Gastroesophageal sphincter (tissue), 4 donors: Measurements from ENCODE around the gene SCFD2. TPM values are rescaled to one million over a fixed set of nuclear protein-coding genes. Genes with fewer than 3 reads are reported as not detected.
"Not testable (repeated sequence)": the region's sequence is repeated elsewhere in the genome, so short reads cannot be mapped to it uniquely, and the experiment has no call there.

Experiments
- ATAC-seq: fragments of 150-250 bp; one replicate; pipeline ENCODE4 v1.9.1; 2016; ENCODE audit warnings: mild to moderate bottlenecking, moderate library complexity
- H3K27ac ChIP-seq, 4 donors: fragments of 200-600 bp; sonication (generic) in 3 of 4; 1 replicate in 3 of 4; 2 replicates in 1 of 4; pipeline ENCODE4 v1.5.1; 2016 to 2019
- H3K27me3 ChIP-seq: fragments of 200-600 bp; sonication (generic); one replicate; pipeline ENCODE4 v1.5.1; 2019
- H3K36me3 ChIP-seq, 2 donors: fragments of 200-600 bp; sonication (generic); one replicate each; pipeline ENCODE4 v1.5.1; 2019; ENCODE audit warnings: control low read depth in 1 of 2
- H3K4me1 ChIP-seq, 3 donors: fragments of 200-600 bp; sonication (generic); 1 replicate in 2 of 3; 2 replicates in 1 of 3; pipeline ENCODE4 v1.5.1; 2016 to 2019; ENCODE audit warnings: control low read depth in 2 of 3
- H3K4me3 ChIP-seq, 2 donors: fragments of 200-600 bp; sonication (generic); one replicate each; pipeline ENCODE4 v1.5.1; 2019; ENCODE audit warnings: mild to moderate bottlenecking in 1 of 2, moderate library complexity in 1 of 2
- H3K9me3 ChIP-seq, 3 donors: fragments of 200-600 bp; sonication (generic); one replicate each; pipeline ENCODE4 v1.5.1; 2017 to 2019; ENCODE audit warnings: control low read depth in 2 of 3
- EP300 ChIP-seq: sonication (generic); formaldehyde crosslinking; IDR thresholded peaks from one replicate; pipeline ENCODE4 v1.6.1; 2017; ENCODE audit warnings: antibody characterized with exemption, mild to moderate bottlenecking
- POLR2A ChIP-seq, 2 donors: fragments of 450-650 bp; IDR thresholded peaks; one replicate each; pipeline ENCODE4 v1.6.1; 2017; ENCODE audit warnings: antibody characterized with exemption in 2 of 2, mild to moderate bottlenecking in 2 of 2, moderate library complexity in 1 of 2
- POLR2AphosphoS5 ChIP-seq: sonication (generic); formaldehyde crosslinking; IDR thresholded peaks from one replicate; pipeline ENCODE4 v1.6.1; 2017; ENCODE audit warnings: antibody characterized with exemption
- WGBS, 2 donors: methylation state at CpG; one replicate each; pipeline ENCODE4 v1.1.5; 2018; ENCODE audit warnings: low coverage in 1 of 2; 5-methylcytosine and 5-hydroxymethylcytosine counted together
- total RNA-seq, 4 donors: library from RNA; depleted of rRNA; stranded (reverse); fragments of >200 nt; gene quantifications; one replicate each; pipeline ENCODE4 v1.1.0, GENCODE V29; 2016
- TF ChIP-seq, protein P1 (sequence below), 4 experiments: fragments of 200-600 bp in 2 of 4; fragments of 450-650 bp in 2 of 4; sonication (generic) in 1 of 4; IDR thresholded peaks; one replicate each; pipeline ENCODE4 v1.5.1; 2017 to 2019; ENCODE audit warnings: antibody characterized with exemption in 4 of 4, mild to moderate bottlenecking in 2 of 4, moderate library complexity in 2 of 4

Gene SCFD2
- total RNA-seq, 4 donors from 2014 or later = 8.9 to 17.6 (median 14.6) TPM

DNA sequence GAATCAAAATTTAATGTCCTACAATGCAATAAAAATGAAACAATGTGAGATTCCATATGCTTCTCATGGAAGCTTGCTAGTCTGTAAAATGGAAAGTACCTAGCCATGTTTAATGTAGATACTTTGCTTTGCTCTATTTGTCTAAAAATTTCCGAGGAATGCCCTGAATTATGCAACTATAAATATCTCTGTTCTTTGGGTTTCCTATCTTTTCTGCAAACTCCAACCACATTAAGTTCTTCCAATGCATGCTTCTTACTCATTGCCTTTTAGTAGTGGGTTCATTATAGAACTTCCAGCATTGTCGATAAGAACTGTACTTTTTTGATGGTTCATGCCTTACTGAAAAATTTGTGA lies 325.4 kb downstream of the SCFD2 start:
- no peaks in the 10 kb centered on the region for H3K9me3 ChIP-seq
- H3K27ac ChIP-seq = no peak overlapping the region
- H3K4me3 ChIP-seq = no peak overlapping the region
- 84 to 92% methylated on average over 2 of the region's 2 CpGs for WGBS, 2 donors
- no peaks in the 10 kb centered on the region for H3K27me3 ChIP-seq
- no peak for TF ChIP-seq EP300
- no peak for TF ChIP-seq POLR2AphosphoS5
- TF ChIP-seq, protein P1, sequence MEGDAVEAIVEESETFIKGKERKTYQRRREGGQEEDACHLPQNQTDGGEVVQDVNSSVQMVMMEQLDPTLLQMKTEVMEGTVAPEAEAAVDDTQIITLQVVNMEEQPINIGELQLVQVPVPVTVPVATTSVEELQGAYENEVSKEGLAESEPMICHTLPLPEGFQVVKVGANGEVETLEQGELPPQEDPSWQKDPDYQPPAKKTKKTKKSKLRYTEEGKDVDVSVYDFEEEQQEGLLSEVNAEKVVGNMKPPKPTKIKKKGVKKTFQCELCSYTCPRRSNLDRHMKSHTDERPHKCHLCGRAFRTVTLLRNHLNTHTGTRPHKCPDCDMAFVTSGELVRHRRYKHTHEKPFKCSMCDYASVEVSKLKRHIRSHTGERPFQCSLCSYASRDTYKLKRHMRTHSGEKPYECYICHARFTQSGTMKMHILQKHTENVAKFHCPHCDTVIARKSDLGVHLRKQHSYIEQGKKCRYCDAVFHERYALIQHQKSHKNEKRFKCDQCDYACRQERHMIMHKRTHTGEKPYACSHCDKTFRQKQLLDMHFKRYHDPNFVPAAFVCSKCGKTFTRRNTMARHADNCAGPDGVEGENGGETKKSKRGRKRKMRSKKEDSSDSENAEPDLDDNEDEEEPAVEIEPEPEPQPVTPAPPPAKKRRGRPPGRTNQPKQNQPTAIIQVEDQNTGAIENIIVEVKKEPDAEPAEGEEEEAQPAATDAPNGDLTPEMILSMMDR (IDR thresholded peaks at IDR 0.05) = no peak
- TF ChIP-seq POLR2A (IDR thresholded peaks at IDR 0.05) = no peak
- no peaks in the 10 kb centered on the region for H3K36me3 ChIP-seq
- ATAC-seq = no peak
- no peaks in the 10 kb centered on the region for H3K4me1 ChIP-seq

DNA sequence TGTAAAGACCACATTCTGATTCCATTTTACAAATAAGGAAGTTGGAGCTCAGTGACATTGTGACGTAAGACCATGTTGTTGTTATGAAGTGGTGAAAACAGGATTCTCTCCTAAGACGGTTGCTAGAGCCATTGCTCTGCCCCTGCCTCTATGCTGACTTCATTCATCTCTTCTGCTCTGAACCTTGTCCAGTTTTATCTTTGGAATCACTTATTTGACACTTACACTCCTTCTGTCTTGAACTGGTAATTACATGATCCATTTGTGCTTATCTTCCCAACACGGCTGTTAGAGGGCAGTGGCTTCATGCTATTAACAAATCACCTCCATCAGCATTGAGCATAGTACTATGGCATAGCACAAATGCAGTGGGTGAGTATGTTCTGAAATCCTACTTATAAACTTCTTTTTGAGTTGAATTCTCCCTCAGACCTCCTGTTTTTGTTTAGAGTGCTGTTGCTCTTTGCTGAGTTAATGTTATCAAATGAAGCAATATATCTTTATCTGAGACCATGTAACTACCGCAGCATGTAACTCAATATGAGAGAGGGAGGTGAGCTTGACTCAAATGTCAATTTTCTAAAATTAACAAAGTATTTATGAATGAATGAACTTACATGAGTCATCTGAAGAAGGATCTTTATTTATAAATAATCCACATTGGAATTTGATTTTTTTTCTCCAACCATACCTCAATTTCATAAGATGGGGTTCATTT lies 326.0 kb downstream of the SCFD2 start:
- Histone ChIP-seq H3K4me3 (no peak overlapping the region), H3K9me3 (peaks cover 0 to 5% (median 0%) of the 10 kb centered on the region in 3 donors), H3K4me1 (no peaks in the 10 kb centered on the region), H3K36me3 (no peaks in the 10 kb centered on the region), H3K27ac (no peak overlapping the region), H3K27me3 (no peaks in the 10 kb centered on the region)
- TF ChIP-seq POLR2A (IDR thresholded peaks at IDR 0.05) (no peak), EP300 (no peak), POLR2AphosphoS5 (no peak)
- TF ChIP-seq, protein P1 (IDR thresholded peaks at IDR 0.05) = no peak
- ATAC-seq = no peak
- 90% methylated on average over 3 to 4 of the region's 4 CpGs for WGBS, 2 donors

DNA sequence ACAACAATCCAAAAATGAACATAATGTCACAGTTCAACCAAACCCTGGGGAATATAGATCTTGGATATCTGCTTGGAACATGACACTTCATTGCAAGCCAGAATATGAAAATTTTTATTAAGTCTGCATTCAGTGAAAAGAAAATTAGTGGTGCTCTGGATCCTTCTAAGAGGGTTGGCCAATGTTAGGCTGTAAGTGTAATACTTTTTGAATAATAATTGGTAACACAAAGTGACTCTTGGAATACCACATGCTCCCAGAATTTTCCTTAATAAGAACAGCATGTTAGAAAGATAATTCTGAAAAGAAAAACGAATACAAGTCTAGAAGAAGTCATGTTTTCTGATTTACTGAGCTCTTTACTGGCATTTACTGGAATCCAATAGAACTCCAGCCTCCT lies 328.0 kb downstream of the SCFD2 start:
- Histone ChIP-seq H3K9me3 (peaks cover 0 to 13% (median 0%) of the 10 kb centered on the region in 3 donors), H3K27me3 (no peaks in the 10 kb centered on the region), H3K36me3 (no peaks in the 10 kb centered on the region), H3K4me3 (no peak overlapping the region), H3K4me1 (no peaks in the 10 kb centered on the region), H3K27ac (no peak overlapping the region)
- ATAC-seq = no peak
- 43 to 86% methylated on average over 1 of the region's 1 CpG for WGBS, 2 donors
- TF ChIP-seq, protein P1 (IDR thresholded peaks at IDR 0.05) = no peak
- TF ChIP-seq EP300 = no peak
- no peak for TF ChIP-seq POLR2AphosphoS5
- TF ChIP-seq POLR2A (IDR thresholded peaks at IDR 0.05) = no peak

DNA sequence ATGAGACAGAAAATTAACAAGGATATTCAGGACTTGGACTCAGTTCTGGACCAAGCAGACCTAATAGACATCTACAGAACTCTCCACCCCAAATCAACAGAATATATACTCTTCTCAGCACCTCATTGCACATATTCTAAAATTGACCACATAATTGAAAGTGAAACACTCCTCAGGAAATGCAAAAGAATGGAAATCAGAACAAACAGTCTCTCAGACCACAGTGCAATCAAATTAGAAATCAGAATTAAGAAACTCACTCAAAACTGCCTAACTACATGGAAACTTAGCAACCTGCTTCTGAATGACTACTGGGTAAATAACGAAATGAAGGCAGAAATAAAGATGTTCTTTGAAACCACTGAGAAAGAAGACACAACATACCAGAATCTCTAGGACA lies 333.0 kb downstream of the SCFD2 start:
- H3K9me3 ChIP-seq = peaks cover 0 to 17% (median 0%) of the 10 kb centered on the region in 3 donors
- WGBS, 2 donors = 64 to 100% methylated on average over 1 of the region's 1 CpG

DNA sequence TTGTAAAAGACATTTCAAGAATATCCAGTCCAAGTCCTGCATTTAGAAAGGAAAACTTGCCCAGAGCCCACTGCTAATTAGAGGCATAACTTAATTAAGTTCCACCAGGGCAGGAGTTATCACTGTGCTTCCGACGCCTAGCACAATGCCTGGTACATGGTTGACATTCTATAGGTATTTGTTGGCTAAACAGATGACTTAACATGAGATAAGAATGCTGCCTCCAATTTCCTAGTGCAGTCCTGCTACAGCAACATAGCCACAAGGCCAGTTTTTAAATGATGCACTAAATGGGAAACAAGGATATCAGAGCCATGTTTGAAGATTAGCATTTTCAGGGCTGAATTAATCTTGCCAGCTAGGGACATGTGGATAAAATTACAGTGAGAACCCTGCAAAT lies 339.6 kb downstream of the SCFD2 start:
- 100% methylated on average over 1 to 2 of the region's 2 CpGs for WGBS, 2 donors
- Histone ChIP-seq H3K9me3 (no peaks in the 10 kb centered on the region), H3K27ac (no peak overlapping the region), H3K27me3 (no peaks in the 10 kb centered on the region), H3K4me3 (no peak overlapping the region), H3K4me1 (peaks cover 0 to 15% (median 7%) of the 10 kb centered on the region in 3 donors), H3K36me3 (no peaks in the 10 kb centered on the region)
- no peak for ATAC-seq
- no peak for TF ChIP-seq POLR2A (IDR thresholded peaks at IDR 0.05)
- TF ChIP-seq POLR2AphosphoS5 = no peak
- TF ChIP-seq, protein P1 (IDR thresholded peaks at IDR 0.05) = no peak

More for the DNA sequence above, 333.0 kb downstream of the SCFD2 start:
- ATAC-seq, H3K4me1 ChIP-seq, H3K36me3 ChIP-seq, H3K27ac ChIP-seq, H3K27me3 ChIP-seq, H3K4me3 ChIP-seq: not testable (repeated sequence)
